Measurements from ENCODE around the gene ANKRD55.

ANKRD55 gene

GRCh38 chr5:56228631-56229030 is 4.5 kb downstream of the ANKRD55 start:
- no peak for TF ChIP-seq CTCF (IDR thresholded peaks at IDR 0.05)

DNA sequence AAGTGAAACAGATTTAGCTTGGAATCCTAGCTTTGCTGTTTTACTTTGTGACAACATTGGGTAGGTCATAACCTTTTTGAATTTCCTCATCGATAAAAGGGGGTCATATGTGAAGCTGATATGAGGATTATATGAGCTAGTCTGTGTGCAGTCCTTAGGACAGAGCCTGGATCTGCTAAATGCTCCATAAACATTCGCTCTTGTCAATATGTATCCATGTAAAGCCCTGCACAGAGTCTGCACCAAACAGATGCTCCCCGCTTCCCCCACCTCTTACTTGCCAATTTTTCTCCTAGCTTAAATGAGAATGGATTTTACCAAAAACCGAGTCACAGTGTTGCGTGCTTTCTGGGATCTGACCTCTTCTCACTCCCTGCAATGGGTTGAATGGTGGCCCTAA is 5.4 kb downstream of the ANKRD55 start:
- TF ChIP-seq CTCF (IDR thresholded peaks at IDR 0.05): no peak

- TF ChIP-seq CTCF (IDR thresholded peaks at IDR 0.05): no peak
These were observed 17.9 kb downstream of the ANKRD55 start for GRCh38 chr5:56215019-56215830.

GRCh38 chr5:56212130-56212879 is 20.8 kb downstream of the ANKRD55 start:
- TF ChIP-seq CTCF (IDR thresholded peaks at IDR 0.05): no peak

DNA sequence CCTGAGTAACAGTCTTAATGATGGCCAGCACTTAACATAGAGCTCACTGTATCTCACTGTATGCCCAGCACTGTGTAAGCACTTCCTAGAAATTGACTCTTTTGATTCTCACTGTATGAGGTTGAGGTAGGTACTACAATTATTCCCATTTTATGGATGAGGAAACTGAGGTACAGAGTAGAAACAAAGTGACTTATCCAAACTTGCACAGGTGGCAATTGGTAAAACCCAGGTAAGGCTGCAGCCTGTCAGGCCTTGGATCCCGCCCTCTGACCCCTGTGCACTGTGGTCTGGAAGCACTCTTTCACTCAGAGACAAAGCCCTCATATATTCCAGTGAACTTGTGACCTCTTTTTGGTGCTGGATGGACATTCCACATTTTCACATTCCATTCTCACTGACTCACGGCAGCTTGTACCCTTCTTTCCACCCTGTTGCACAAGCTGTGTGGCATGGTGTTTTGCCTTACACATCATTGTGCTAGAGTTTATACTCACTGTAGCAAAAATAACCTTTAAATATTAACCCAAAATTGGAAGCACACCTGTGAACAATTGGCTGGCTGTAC is 21.7 kb downstream of the ANKRD55 start:
- TF ChIP-seq CTCF (IDR thresholded peaks at IDR 0.05): no peak

GRCh38 chr5:56208681-56209080 is 24.4 kb downstream of the ANKRD55 start:
- no peak for TF ChIP-seq CTCF (IDR thresholded peaks at IDR 0.05)

DNA sequence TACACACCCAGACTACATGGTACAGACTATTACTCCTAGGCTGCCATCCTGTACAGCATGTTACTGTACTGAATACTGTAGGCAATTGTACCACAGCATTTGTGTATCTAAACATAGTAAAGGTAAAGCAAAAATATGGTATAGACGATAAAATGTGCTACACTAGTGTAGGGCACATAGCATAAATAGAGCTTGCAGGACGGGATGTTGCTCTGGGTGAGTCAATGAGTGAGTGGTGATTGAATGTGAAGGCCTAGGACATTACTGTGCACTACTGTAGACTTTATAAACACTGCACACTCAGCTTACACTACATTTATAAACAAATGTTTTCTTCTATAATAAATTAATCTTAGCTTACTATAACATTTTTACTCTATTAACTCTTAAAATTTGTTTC is 25.6 kb downstream of the ANKRD55 start:
- TF ChIP-seq CTCF (IDR thresholded peaks at IDR 0.05): no peak

Data from LNCAP (cell line).